Measurements from ENCODE around the gene SBF1.
"Not testable (repeated sequence)": the region's sequence is repeated elsewhere in the genome, so short reads cannot be mapped to it uniquely, and the experiment has no call there.

SBF1 gene

DNA sequence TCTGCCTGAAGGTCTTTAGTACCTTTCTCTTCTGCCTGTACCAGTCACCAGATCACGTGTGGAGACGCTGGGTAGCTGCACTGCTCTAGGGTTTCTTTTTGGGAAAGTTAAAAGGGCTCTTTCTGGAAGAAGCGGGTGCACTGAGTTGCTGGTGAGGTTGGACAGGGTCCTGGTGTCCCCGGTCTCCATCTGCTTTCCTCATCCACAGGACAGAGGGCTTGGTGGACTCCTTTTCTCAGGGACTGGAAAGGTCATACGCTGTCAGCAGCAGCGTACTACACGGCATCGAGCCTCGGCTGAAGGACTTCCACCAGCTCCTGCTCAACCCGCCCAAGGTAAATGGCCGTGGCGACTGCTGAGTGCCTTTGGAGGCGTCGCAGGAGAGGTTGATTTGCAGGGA lies 52.8 kb downstream of the SBF1 start:
- DNase-seq: no peak

DNA sequence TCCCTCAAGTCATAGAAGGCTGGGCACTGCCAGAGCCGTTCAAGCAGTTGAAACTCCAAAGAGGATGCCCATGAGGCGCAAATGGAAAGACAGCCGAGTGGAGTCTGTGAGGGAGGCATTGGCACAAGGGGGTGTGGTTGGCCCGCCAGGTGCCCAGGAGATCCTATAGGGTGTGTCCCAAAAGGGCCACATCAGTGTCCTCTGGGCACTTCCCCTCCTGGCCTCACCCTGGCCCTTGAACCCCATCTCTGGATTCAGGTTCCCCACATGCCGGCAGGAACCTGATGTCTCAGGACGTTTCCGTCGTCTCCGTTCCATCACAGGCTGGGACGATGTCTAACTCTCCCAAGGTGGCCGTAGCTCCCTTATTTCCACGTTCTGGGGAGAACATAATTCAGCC lies 54.3 kb downstream of the SBF1 start:
- DNase-seq: no peak

DNA sequence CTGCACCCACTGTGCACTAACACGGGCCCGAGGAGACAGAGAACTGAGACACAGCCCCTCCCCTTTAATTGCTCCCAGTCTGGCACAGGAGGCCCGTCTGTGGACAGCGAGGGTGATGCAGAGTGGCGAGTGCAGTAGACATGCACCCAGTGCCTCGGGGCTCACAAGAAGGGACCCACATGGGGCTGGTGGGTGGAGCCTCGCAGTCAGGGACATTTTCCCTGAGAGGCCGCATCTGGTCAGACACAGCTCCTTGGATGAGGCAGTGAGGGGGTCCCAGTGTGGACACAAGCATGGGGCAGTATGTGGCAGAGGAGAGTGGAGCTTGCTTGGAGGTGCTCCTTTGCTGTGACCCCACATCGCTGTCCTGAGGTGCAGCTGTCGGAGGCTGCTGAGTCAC lies 54.8 kb downstream of the SBF1 start:
- no peak for DNase-seq

DNA sequence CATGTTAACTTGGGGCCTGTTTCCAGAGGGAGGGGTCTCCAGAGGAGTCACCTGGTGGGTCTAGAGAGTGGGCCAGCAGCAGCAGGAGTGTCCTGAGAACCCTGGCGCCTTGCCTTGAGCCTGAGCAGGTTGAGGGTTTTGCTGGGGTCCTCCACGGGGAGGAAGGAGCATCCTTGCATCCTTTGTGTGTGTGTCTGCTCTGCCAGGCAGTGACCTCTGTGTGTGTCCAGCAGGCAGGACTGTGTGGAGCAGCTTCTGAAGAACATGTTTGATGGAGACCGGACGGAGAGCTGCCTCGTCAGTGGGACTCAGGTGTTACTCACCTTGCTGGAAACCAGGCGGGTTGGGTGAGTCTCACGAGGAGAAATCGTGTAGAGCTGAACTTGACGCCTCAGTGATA lies 55.7 kb downstream of the SBF1 start:
- no peak for DNase-seq

DNA sequence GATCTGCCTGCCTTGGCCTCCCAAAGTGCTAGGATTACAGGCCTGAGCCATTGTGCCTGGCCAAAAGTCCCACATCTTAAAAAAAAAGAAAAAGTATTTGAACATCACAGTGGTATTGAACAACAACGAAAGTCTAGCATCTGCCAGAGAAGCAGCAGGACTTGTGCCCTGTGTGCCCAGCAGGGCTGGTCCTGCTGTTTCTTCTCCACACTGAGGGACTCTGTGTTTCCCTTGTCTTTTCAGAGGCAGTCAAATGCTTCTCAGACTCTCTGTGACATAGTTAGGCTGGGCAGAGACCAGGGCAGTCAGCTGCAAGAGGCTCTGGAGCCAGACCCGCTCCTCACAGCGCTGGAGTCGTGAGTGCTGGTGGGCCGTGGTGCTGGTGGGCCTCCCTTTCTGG lies 56.2 kb downstream of the SBF1 start:
- no peak for DNase-seq

DNA sequence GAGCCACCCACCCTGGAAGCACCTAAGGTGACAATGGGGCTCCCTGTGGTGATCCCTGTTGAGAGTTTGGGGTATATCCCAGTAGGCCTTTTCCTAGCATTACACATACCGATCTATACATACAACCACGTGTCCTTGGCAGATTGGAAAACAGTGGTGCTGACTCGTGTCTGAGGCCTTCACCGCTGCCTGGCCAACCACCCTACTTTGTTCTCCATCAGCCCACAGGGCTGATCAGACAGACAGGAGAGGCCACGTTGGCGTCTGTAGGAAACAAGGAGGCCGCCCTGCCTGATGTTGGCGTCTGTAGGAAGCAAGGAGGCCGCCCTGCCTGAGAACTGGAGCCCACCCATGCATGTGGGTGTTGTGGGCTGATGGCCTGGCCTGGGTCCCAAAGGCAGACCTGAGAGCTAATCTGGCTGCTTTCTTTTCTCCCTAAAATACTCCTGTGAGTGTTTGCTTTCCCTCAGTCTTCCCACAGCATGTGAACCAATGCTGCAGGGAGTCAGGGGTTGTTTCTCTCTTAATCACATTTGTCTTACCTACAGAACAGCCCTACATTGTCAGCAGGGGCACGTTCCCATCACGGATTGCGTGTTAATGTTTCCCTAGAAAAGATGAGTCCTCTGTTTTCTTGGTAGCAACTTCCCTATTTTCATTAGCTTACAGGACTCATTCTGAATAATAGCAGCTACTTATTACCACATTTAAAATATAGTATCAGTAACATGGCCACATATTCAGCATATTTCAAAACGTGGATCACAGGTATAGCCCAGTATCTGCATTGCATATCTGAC lies 57.2 kb downstream of the SBF1 start:
- DNase-seq: no peak

DNA sequence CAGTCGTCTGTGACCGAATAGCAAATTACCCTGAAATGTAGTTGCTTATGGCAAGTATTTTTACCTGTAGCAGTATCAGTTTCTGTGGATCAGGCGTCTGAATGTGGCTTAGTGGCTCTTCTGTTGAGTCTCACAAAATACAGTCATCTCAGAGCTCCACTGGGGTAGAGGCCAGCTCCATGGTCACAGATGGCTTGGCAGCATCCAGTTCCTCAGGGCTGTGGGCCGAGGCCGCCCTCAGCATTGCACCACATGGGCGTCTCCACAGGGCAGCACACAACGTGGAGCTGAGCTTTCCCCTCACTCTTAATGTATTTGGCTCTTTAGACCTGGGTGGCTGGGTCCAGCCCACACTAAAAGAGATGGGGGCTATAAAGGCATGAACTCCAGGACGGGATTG lies 57.8 kb downstream of the SBF1 start:
- DNase-seq: no peak

GRCh38 chr22:50415426-50415825 lies 59.4 kb downstream of the SBF1 start:
- no peak for DNase-seq

DNA sequence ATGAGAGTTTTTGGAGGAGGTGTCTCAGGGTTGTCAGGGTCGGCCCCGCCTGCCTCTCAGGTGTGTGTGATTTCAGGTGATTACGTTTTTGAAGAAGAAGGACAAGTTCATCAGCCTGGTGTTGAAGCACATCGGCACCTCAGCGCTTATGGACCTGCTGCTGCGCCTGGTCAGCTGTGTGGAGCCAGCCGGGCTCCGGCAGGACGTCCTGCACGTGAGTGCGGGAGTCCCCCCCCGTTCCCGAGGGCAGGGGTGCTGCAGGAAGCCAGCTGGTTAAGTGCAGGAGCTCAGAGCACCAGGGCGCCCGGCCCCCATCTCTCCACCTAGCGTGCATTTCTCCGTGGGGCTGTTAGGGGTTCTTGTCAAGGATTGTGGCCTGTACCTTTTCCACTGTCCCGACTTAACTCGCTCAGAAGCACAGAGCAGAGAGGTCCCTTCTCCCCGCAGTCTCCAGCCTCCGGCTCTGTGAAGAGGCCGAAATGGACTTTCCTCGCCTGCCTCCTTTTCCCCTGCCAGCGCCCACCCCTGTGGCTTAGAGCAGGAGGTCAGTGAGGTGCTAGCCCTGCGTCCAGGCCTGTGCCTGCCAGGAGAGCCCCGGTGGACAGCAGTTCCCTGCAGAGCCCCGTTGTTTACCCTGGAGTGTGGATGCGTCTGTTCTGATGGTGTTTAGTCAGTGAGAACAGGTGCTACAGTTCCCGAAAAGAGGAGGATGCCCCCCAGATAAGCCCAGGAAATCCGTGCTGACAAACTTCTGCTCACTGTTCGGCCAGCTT lies 60.2 kb downstream of the SBF1 start:
- DNase-seq: no peak

- DNase-seq: not testable (repeated sequence)
Measured at GRCh38 chr22:50408954-50409353, 65.9 kb downstream of the SBF1 start.

DNA sequence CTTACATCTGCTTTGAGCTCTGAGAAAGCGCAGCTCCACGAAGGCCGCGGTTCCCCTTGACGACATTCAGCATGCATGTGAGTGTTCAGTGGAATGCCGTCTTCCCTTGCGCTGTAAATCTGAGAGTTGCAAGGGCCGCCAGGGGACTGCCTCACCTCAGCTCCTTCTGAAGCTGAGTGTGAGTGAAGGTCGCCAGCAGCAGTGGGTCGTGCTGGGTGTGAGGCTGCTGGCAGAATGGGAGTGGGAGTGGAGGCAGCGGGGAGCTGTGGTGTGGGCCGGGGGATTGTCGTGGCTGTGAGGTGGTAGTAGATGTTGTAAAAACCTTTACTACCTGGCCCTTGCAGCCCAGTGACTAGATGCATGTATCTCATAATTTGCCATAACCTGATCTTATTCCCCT lies 66.5 kb downstream of the SBF1 start:
- DNase-seq: no peak

DNA sequence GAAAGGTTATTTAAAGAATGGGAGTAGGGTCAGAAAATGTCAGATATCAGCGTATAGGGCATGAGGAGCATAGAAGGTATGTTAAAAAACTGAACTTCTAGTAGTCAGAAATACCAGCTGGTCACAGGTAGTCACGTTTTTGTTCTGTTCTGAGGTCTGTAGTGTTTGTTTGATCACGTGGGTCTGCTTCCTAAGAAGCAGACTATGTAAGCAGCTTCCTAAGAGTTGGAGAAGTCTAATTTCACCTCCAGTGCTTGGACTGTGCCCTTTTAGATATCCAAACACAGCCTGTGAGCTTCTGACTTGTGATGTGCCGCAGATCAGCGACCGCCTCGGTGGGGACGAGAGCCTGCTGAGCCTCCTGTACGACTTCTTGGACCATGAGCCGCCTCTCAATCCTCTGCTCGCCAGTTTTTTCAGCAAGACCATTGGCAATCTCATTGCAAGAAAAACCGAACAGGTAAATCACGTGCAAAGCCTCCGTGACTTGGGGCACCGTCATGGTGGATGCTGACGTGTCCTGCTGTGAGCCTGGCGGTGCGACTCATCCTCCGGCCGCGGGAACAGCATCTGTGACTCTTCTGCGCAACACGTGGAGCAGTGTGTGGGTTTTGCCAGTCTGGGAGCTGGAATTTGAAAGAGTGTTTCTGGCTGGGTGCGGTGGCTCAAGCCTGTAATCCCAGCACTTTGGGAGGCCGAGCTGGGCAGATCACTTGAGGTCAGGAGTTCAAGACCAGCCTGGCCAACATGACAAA lies 68.2 kb downstream of the SBF1 start:
- DNase-seq: no peak

DNA sequence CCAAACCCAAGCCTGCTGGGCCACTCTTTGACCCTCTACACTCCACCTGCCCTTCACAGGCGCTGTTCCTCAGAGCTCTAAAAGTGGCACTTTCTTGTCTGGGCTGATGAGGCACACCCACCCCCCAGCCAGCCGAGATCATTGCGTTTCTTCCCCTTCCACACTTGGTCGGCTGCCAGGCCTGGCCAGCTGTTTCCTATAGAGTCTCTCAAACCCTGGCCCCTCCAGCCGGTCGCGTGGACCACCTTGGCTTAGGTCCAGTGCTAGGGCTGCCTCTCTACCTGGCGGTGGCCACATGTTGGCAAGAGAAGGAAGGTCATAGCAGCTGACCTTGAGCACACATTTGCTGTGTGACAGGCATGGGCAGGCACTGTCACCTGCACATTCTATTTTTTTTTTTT lies 71.1 kb downstream of the SBF1 start:
- no peak for DNase-seq

GRCh38 chr22:50401907-50402306 lies 72.9 kb downstream of the SBF1 start:
- no peak for DNase-seq

DNA sequence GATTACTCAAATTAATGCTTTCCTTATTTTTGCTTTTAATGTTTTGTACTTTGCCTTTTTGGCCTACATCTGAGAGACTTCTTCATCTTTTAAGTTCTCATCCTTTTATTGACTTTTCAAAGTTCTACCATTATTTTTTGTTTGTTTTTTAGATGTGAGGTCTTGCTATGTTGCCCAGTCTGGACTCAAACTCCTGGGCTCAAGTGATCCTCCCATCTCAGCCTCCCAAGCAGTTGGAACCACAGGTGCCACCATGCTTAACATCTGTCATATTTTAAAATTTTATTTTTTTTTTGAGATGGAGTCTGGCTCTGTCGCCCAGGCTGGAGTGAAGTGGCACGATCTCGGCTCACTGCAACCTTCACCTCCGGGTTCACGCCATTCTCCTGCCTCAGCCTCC lies 73.9 kb downstream of the SBF1 start:
- DNase-seq: no peak

DNA sequence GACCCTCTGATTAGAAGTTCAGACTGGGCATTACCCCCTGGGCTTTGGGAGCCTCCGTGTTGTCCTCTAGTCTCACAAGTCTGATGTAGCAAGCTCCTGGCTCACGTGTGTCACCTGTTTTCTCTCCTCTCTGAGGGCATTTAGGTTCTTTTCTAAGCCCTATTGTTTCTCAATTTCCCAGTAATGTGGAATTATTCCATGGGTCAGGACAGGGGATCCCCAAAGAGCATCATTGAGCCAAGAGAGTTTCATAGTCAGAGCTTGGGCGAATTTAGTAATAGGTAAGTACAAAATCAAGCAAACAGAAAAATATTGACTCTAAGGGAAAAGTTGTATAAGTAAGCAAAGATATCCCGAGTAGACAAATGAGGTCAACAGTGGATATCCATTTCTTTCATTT lies 74.4 kb downstream of the SBF1 start:
- DNase-seq: no peak

DNA sequence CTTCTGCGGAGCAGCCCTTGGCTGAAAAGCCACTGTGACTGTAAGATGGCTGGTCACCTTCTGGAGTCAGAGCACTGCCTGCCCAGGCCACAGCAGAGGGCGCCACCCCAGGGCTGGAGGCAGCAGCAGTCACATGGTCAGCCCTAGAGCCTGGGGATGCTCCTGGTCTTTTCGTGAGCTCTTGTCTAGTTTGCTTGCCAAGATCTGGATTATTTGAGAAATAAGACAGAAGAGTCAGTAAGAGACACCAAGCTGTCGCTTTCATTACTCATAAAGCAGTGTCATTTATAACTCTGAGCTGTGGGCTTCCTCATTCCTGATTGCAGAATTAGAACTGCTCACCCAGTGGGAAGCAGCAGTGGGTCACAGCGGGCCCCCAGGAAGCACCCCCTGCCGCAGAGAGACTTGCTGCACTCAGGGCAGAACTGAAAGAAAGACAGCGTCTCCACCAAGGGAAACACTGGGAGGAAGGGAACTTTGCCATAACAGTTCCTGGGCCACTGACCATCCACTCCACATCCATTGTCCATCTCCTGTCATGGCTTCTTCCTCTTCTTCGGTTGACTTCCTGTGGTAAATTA lies 75.0 kb downstream of the SBF1 start:
- DNase-seq: no peak

DNA sequence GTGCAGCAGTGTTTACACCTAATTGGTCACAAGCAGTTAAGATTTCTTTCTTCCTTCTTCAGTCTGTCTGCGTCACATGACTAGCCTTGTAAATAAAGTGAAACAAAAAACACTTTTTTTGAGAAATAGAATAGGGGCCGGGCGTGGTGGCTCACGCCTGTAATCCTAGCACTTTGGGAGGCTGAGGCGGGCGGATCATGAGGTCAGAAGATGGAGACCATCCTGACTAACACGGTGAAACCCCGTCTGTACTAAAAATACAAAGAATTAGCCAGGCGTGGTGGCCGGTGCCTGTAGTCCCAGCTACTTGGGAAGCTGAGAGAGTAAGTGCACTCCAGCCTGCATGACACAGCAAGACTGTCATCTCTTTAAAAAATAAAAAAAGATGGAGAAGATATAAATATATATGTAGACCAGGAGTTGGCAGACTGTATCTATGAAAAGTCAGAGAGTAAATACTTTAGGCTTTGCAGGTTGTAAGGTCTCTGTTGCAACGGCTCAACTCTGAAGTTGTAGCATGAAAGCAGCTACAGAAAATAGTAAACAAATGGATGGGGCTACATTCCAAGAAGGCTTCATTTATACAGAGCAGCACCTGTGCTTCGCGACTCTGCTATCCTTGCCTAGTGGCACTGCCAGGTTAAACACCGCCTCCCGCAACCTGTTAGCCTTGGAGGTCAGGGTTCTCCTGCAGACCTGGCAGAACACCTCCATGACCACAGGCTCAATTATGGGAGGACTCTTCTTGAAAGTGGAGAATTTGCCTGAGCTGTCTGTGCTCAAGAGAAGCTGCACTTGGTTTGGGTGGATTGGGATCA lies 75.8 kb downstream of the SBF1 start:
- no peak for DNase-seq

DNA sequence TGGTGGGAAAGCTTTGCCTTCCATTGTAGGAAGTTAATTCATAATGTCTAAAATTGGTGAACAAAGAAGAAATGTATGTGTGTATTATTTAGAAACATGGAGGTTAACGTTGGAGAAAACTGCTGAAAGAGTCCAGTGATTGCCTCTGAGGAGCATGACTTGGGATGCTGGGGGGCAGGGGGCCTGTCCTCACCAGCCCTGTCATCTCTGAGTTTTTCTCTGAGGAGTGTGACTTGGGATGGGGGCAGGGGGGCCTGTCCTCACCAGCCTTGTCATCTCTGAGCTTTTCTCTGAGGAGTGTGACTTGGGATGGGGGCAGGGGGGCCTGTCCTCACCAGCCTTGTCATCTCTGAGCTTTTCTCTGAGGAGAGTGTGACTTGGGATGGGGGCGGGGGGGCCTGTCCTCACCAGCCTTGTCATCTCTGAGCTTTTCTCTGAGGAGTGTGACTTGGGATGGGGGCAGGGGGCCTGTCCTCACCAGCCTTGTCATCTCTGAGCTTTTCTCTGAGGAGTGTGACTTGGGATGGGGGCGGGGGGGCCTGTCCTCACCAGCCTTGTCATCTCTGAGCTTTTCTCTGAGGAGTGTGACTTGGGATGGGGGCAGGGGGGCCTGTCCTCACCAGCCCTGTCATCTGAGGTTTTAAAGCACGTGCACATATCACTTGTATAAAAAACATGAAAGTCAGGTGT lies 77.3 kb downstream of the SBF1 start:
- DNase-seq: not testable (repeated sequence)

- DNase-seq: no peak
Measured at GRCh38 chr22:50396751-50397370, 78.0 kb downstream of the SBF1 start.

All from DMS153 (cell line).